D721Med (cell line): ENCODE data around the gene RAI1.
"Not testable (repeated sequence)": the region's sequence is repeated elsewhere in the genome, so short reads cannot be mapped to it uniquely, and the experiment has no call there.

ENCODE experiments used
- DNase-seq: peaks from one replicate; pipeline ENCODE4 v3.0.0; 2011; ENCODE audit warnings: low spot score; ENCODE audit not compliant: insufficient read length
- FAIRE-seq: peaks from 2 replicates; lab custom pipeline; 2011; peaks lifted over from hg19 to GRCh38; lab: Jason Lieb, UNC
- TF ChIP-seq, protein P1 (sequence below): IDR thresholded peaks from 2 replicates; pipeline ENCODE4 v1.5.1; 2012; ENCODE audit warnings: mild to moderate bottlenecking, control low read depth; ENCODE audit not compliant: insufficient read depth; ENCODE audit errors: missing control alignments

RAI1 gene

DNA sequence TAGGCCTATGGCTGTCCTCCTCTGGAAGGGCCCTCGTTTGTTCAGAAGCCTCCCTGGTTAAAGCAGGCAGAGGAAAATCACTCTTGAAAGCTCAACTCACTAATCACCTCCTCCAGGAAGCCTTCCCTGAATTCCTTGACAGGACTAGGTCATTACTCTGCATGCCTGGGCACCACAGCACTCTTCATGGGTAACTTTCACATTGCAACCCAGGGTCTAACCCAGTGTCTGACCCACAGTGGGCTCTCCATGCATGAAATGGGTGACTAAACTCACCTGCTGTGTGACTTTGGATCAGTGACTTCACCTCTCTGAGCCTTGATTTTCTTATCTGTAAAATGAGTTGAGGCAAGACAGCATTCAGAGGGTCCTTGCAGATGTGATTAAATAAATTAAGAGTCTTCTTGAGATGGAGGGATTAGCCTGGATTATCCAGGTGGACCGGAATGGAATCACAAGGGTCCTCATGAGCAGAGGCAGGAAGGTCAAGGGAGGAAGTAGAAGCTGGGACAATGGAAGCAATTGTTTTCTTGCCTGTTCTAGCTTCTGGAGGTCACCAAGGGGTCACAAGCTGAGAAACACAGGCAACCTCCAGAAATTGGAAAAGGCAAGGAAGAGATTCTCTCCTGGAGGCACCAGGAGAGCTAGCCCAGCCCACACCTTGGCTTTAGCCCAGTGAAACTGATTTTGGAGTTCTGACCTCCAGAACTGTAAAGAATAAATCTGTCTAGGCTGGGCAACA lies 3.8 kb upstream of the RAI1 start:
- no peak for DNase-seq
- no peak for FAIRE-seq
- TF ChIP-seq, protein P1, sequence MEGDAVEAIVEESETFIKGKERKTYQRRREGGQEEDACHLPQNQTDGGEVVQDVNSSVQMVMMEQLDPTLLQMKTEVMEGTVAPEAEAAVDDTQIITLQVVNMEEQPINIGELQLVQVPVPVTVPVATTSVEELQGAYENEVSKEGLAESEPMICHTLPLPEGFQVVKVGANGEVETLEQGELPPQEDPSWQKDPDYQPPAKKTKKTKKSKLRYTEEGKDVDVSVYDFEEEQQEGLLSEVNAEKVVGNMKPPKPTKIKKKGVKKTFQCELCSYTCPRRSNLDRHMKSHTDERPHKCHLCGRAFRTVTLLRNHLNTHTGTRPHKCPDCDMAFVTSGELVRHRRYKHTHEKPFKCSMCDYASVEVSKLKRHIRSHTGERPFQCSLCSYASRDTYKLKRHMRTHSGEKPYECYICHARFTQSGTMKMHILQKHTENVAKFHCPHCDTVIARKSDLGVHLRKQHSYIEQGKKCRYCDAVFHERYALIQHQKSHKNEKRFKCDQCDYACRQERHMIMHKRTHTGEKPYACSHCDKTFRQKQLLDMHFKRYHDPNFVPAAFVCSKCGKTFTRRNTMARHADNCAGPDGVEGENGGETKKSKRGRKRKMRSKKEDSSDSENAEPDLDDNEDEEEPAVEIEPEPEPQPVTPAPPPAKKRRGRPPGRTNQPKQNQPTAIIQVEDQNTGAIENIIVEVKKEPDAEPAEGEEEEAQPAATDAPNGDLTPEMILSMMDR = no peak

GRCh38 chr17:17678063-17678699 lies 3.1 kb upstream of the RAI1 start:
- DNase-seq, FAIRE-seq: not testable (repeated sequence)

- TF ChIP-seq, protein P1 = no peak
- DNase-seq = no peak
- FAIRE-seq = no peak
Measured at GRCh38 chr17:17679243-17679642, 2.0 kb upstream of the RAI1 start.

- TF ChIP-seq, protein P1 = no peak
- FAIRE-seq (no peak), DNase-seq (no peak)
Measured at GRCh38 chr17:17679748-17680147, 1.5 kb upstream of the RAI1 start.

GRCh38 chr17:17680477-17681186 lies 626 bp upstream of the RAI1 start:
- FAIRE-seq (no peak), DNase-seq (no peak)
- TF ChIP-seq, protein P1 = no peak

DNA sequence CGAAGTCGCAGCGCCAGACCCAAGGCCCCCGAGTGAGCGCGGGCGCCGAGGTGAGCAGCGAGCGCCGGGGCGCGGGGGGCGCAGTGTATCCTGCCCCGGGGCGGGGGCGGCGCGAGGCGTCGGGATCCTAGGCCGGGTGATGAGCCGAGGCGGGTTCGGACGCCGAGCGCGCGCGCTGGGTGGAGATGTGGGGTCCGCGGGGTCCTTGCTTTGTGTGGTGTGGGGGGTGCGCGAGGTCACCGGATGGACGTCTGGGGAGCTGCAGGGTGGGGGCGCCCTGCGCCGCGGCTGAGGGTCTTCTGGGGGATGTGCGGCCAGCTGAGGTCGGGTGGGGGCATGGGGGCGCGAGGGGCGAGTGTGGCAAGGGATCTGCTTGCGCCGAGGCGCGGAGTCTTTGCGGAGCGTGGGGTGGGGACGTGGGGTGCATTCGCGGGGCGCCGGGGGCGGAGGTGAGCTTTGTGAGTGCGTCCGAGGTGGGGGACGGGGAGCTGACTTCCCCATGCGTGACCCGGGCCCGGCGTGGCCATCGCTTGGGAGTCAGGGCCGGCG lies 560 bp downstream of the RAI1 start:
- FAIRE-seq = no peak
- TF ChIP-seq, protein P1 = no peak
- no peak for DNase-seq

DNA sequence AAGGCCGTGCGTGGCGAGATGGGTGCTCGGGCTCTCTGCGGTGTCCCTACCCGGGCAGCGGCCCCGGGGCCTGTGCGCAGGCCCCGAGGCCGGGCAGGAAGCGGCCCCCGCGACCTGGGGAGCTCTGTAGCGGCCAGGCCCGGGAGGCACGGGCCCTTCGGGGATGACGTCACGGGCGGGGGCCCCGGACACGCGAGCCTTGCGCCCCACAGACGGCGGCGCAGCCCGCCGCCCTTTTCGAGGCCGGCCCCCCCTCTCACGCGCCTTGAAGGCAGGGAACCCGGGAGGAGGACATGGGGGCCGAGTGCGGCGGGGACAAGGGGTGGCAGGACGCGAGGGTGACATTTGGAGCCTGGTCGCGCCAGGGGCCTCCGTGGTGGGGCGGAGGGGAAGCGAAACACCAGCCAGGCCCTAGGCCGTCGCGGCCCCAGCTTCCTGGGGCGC lies 1.1 kb downstream of the RAI1 start:
- FAIRE-seq = no peak
- TF ChIP-seq, protein P1 = no peak

More for the DNA sequence above, 1.1 kb downstream of the RAI1 start:
- no peak for DNase-seq
